ENCODE measurements around the gene STRAP. TPM values are rescaled to one million over a fixed set of nuclear protein-coding genes. Genes with fewer than 3 reads are reported as not detected.

Gene STRAP
- total and polyA plus RNA-seq, 4 donors: 64.1 to 238 (median 145) TPM

Other genes with a start within 250 kb of the STRAP start
- 10 to 100 TPM; 64.0 to 83.3 TPM for gene EPS8, start 93.0 kb upstream of the STRAP start, total RNA-seq
- 10 to 100 TPM; 63.1 to 84.1 TPM for gene EPS8, start 93.0 kb upstream of the STRAP start, polyA plus RNA-seq (ENCODE audit: insufficient read length in 2 of 2)
- gene DERA, start 28.9 kb downstream of the STRAP start, total RNA-seq: 10 to 100 TPM; 30.5 to 32.7 TPM
- gene DERA, start 28.9 kb downstream of the STRAP start, polyA plus RNA-seq (ENCODE audit: insufficient read length in 2 of 2): 10 to 100 TPM; 23.5 to 28.2 TPM

Measured in spinal cord (tissue), 4 donors.